Smooth muscle cell (in vitro differentiated cells): ENCODE results near the gene WDR5B. TPM values are rescaled to one million over a fixed set of nuclear protein-coding genes. Genes with fewer than 3 reads are reported as not detected.

Source experiments
- DNase-seq: peaks from one replicate; lab custom pipeline; 2025; ENCODE audit not compliant: unreplicated experiment; lab: John Stamatoyannopoulos, UW
- H2AFZ ChIP-seq: fragments of 200-600 bp; sonication (generic); 2 replicates; pipeline ENCODE4 v1.6.0; 2016; ENCODE audit warnings: antibody characterized with exemption, low read depth, mild to moderate bottlenecking
- H3F3A ChIP-seq: fragments of 200-600 bp; sonication (generic); 2 replicates; pipeline ENCODE4 v1.6.0; 2017; ENCODE audit warnings: antibody characterized with exemption, low read depth
- H3K27ac ChIP-seq: fragments of 200-600 bp; sonication (generic); 2 replicates; pipeline ENCODE4 v1.5.1; 2016; ENCODE audit warnings: low read depth, mild to moderate bottlenecking
- H3K27me3 ChIP-seq: fragments of 200-600 bp; sonication (generic); 2 replicates; pipeline ENCODE4 v1.6.1; 2016; ENCODE audit warnings: low read depth, mild to moderate bottlenecking
- H3K36me3 ChIP-seq: fragments of 200-600 bp; sonication (generic); 2 replicates; pipeline ENCODE4 v1.5.1; 2016; ENCODE audit warnings: low read depth
- H3K4me1 ChIP-seq: fragments of 200-600 bp; sonication (generic); 2 replicates; pipeline ENCODE4 v1.5.1; 2016; ENCODE audit warnings: low read depth
- H3K4me2 ChIP-seq: fragments of 200-600 bp; sonication (generic); 2 replicates; pipeline ENCODE4 v1.6.0; 2016; ENCODE audit warnings: mild to moderate bottlenecking
- H3K4me3 ChIP-seq: fragments of 200-600 bp; sonication (generic); 2 replicates; pipeline ENCODE4 v1.5.1; 2016; ENCODE audit warnings: mild to moderate bottlenecking
- H3K79me2 ChIP-seq: fragments of 200-600 bp; sonication (generic); 2 replicates; pipeline ENCODE4 v1.6.0; 2016; ENCODE audit warnings: low read depth, mild to moderate bottlenecking
- H3K9ac ChIP-seq: fragments of 200-600 bp; sonication (generic); 2 replicates; pipeline ENCODE4 v1.6.0; 2016; ENCODE audit warnings: low read depth
- H3K9me3 ChIP-seq: fragments of 200-600 bp; sonication (generic); replicated peaks from 2 replicates; pipeline ENCODE4 v1.5.1; 2016; ENCODE audit warnings: low read depth
- H4K20me1 ChIP-seq: fragments of 200-600 bp; sonication (generic); 2 replicates; pipeline ENCODE4 v1.6.0; 2016; ENCODE audit warnings: low read depth
- CTCF ChIP-seq: fragments of 200-600 bp; sonication (generic); IDR thresholded peaks from 2 replicates; pipeline ENCODE4 v1.5.1; 2017; ENCODE audit warnings: borderline replicate concordance, mild to moderate bottlenecking, antibody characterized with exemption; ENCODE audit not compliant: insufficient read depth, poor library complexity, severe bottlenecking
- WGBS: methylation state at CpG from one replicate; pipeline ENCODE4 v1.1.7; 2016; ENCODE audit warnings: low lambda C conversion rate; 5-methylcytosine and 5-hydroxymethylcytosine counted together
- polyA plus RNA-seq: library from polyadenylated mRNA; unstranded; fragments of >200 nt; fragmentation: Nextera tagmentation; extraction: Ambion mirVana; gene quantifications from 2 replicates; pipeline ENCODE4 v1.2.1, GENCODE V29; 2016
- total RNA-seq: library from RNA; depleted of rRNA; stranded (reverse); fragments of >200 nt; gene quantifications from 2 replicates; pipeline ENCODE4 v1.2.3, GENCODE V29; 2014

The WDR5B gene
- total and polyA plus RNA-seq, 2 experiments from 2014 or later = 1.6 to 5.2 TPM

- peak within 1 kb of the TSS; percentile 97 for H2AFZ ChIP-seq
- peaks cover 66% of the 10 kb centered on the region for H3K79me2 ChIP-seq
These were observed 31.8 kb downstream of the WDR5B start, which contains the start of gene FAM162A for GRCh38 chr3:122383771-122384697. TSS of gene FAM162A (plus strand) at chr3:122384182. CDS start at chr3:122384266, 84 bp downstream.

GRCh38 chr3:122382888-122383666 lies 32.8 kb downstream of the WDR5B start, which contains the start of gene MIX23:
TSS of gene MIX23 (minus strand) at chr3:122383231. CDS start at chr3:122383224, 7 bp downstream.
- H3K4me2 ChIP-seq = peak within 1 kb of the TSS; percentile 89
- H2AFZ ChIP-seq = peak within 1 kb of the TSS; percentile 97
- peak within 1 kb of the TSS; percentile 91 for H3K4me3 ChIP-seq
- no peaks in the 10 kb centered on the region for H3K27me3 ChIP-seq
- 2% methylated on average over 31 of the region's 31 CpGs for WGBS
- no peaks in the 10 kb centered on the region for H3F3A ChIP-seq
- peaks cover 20% of the 10 kb centered on the region for H3K4me1 ChIP-seq
- peak within 1 kb of the TSS; percentile 71 for H3K27ac ChIP-seq
- H3K36me3 ChIP-seq = no peaks in the 10 kb centered on the region
- H4K20me1 ChIP-seq = peaks cover 28% of the 10 kb centered on the region
- peak; percentile 33 for DNase-seq
- H3K9me3 ChIP-seq = no peaks in the 10 kb centered on the region
- peak within 1 kb of the TSS; percentile 80 for H3K9ac ChIP-seq
- no peak for TF ChIP-seq CTCF
- peaks cover 59% of the 10 kb centered on the region for H3K79me2 ChIP-seq

More at GRCh38 chr3:122383771-122384697, 31.8 kb downstream of the WDR5B start, which contains the start of gene FAM162A:
- peaks cover 20% of the 10 kb centered on the region for H3K4me1 ChIP-seq
- 3% methylated on average over 52 of the region's 52 CpGs for WGBS
- no peaks in the 10 kb centered on the region for H3K9me3 ChIP-seq
- H3K4me3 ChIP-seq = peak within 1 kb of the TSS; percentile 91
- H4K20me1 ChIP-seq = peaks cover 34% of the 10 kb centered on the region
- H3K27ac ChIP-seq = peak within 1 kb of the TSS; percentile 71
- peak; percentile 75 for DNase-seq
- H3F3A ChIP-seq = no peaks in the 10 kb centered on the region
- H3K36me3 ChIP-seq = no peaks in the 10 kb centered on the region
- peak within 1 kb of the TSS; percentile 89 for H3K4me2 ChIP-seq
- peak within 1 kb of the TSS; percentile 80 for H3K9ac ChIP-seq
- no peaks in the 10 kb centered on the region for H3K27me3 ChIP-seq
- TF ChIP-seq CTCF = peak; percentile 42

GRCh38 chr3:122377975-122378374 lies 37.9 kb downstream of the WDR5B start:
- H3K4me2 ChIP-seq = no peak overlapping the region
- H4K20me1 ChIP-seq = peaks cover 3% of the 10 kb centered on the region
- no peaks in the 10 kb centered on the region for H3F3A ChIP-seq
- no peaks in the 10 kb centered on the region for H3K27me3 ChIP-seq
- H3K4me1 ChIP-seq = peaks cover 8% of the 10 kb centered on the region
- H3K4me3 ChIP-seq = no peak overlapping the region
- no peak overlapping the region for H2AFZ ChIP-seq
- no peak overlapping the region for H3K9ac ChIP-seq
- H3K27ac ChIP-seq = no peak overlapping the region
- TF ChIP-seq CTCF = no peak
- DNase-seq = no peak
- H3K9me3 ChIP-seq = no peaks in the 10 kb centered on the region
- H3K36me3 ChIP-seq = no peaks in the 10 kb centered on the region
- peaks cover 37% of the 10 kb centered on the region for H3K79me2 ChIP-seq
- 94% methylated on average over 4 of the region's 4 CpGs for whole genome bisulfite sequencing
